HepG2 (cell line): ENCODE measurements around the gene EPC1. TPM values are rescaled to one million over a fixed set of nuclear protein-coding genes. Genes with fewer than 3 reads are reported as not detected.
A peak's percentile ranks its signal among the peaks of the same experiment; 100 is the strongest.

Experiments used
- ARID2 ChIP-seq: sonication (generic); formaldehyde crosslinking; IDR thresholded peaks from 2 replicates; pipeline ENCODE4 v1.8.1; 2022; ENCODE audit warnings: mild to moderate bottlenecking, missing genetic modification reagents, borderline replicate concordance
- ARNTL ChIP-seq: sonication (generic); formaldehyde crosslinking; IDR thresholded peaks from 2 replicates; pipeline ENCODE4 v1.4.0; 2020; ENCODE audit warnings: mild to moderate bottlenecking, missing genetic modification reagents
- CBX5 ChIP-seq: sonication (generic); formaldehyde crosslinking; IDR thresholded peaks from 2 replicates; pipeline ENCODE4 v1.4.0; 2020; ENCODE audit warnings: missing genetic modification reagents, borderline replicate concordance
- DDIT3 ChIP-seq: sonication (generic); formaldehyde crosslinking; IDR thresholded peaks from 2 replicates; pipeline ENCODE4 v1.4.0; 2020; ENCODE audit warnings: mild to moderate bottlenecking, missing genetic modification reagents
- FOXO4 ChIP-seq: sonication (generic); formaldehyde crosslinking; conservative IDR thresholded peaks from 2 replicates; pipeline ENCODE4 v1.8.1; 2023; ENCODE audit warnings: missing genetic modification reagents
- JARID2 ChIP-seq: sonication (generic); formaldehyde crosslinking; IDR thresholded peaks from 2 replicates; pipeline ENCODE4 v1.8.1; 2023; ENCODE audit warnings: missing genetic modification reagents, inconsistent platforms; ENCODE audit not compliant: insufficient replicate concordance
- PHF8 ChIP-seq: sonication (generic); formaldehyde crosslinking; IDR thresholded peaks from 2 replicates; pipeline ENCODE4 v1.5.0; 2020; ENCODE audit warnings: missing genetic modification reagents
- SMARCC2 ChIP-seq: fragments of 450-650 bp; IDR thresholded peaks from 2 replicates; pipeline ENCODE4 v1.6.1; 2017; ENCODE audit warnings: antibody characterized with exemption, mild to moderate bottlenecking
- SP140L ChIP-seq: sonication (generic); formaldehyde crosslinking; IDR thresholded peaks from 2 replicates; pipeline ENCODE4 v1.4.0; 2020; ENCODE audit warnings: missing genetic modification reagents, borderline replicate concordance
- SRF ChIP-seq: IDR thresholded peaks from 2 replicates; pipeline ENCODE4 v1.6.1; 2011; ENCODE audit warnings: mild to moderate bottlenecking, low read depth, low read length, moderate library complexity
- TEAD3 ChIP-seq: optimal IDR thresholded peaks from 2 replicates; pipeline ENCODE3; 2016; ENCODE audit warnings: borderline replicate concordance
- YEATS2 ChIP-seq: sonication (generic); formaldehyde crosslinking; IDR thresholded peaks from 2 replicates; pipeline ENCODE4 v1.4.0; 2020; ENCODE audit warnings: missing genetic modification reagents, borderline replicate concordance
- ZBTB43 ChIP-seq: sonication (generic); formaldehyde crosslinking; conservative IDR thresholded peaks from 2 replicates; pipeline ENCODE4 v1.4.0; 2020; ENCODE audit warnings: missing genetic modification reagents
- ZFP91 ChIP-seq: sonication (generic); formaldehyde crosslinking; IDR thresholded peaks from 2 replicates; pipeline ENCODE4 v1.9.0; 2022; ENCODE audit warnings: missing genetic modification reagents, mild to moderate bottlenecking, borderline replicate concordance
- ZMYM4 ChIP-seq: sonication (generic); formaldehyde crosslinking; IDR thresholded peaks from 2 replicates; pipeline ENCODE4 v1.8.1; 2023; ENCODE audit warnings: mild to moderate bottlenecking, missing genetic modification reagents
- ZNF7 ChIP-seq: IDR thresholded peaks from 2 replicates; pipeline ENCODE4 v1.6.1; 2016; ENCODE audit warnings: missing biosample characterization, missing genetic modification reagents
- polyA plus RNA-seq, 8 experiments: library from polyadenylated mRNA; depleted of rRNA in 3 of 8; stranded (reverse) in 7 of 8; unstranded in 1 of 8; fragments of >200 nt; fragmentation: Illumina TruSeq in 4 of 8; extraction: Trizol in 4 of 8; gene quantifications; 2 replicates each; pipeline versions ENCODE4 v1.2.1 to v1.2.3, GENCODE V29; 2011 to 2016; ENCODE audit warnings: low read depth in 4 of 8, missing spikeins in 1 of 8, mixed read lengths in 1 of 8; ENCODE audit not compliant: insufficient read depth in 1 of 8
- total RNA-seq, 5 experiments: library from RNA; depleted of rRNA; stranded (reverse); fragments of >200 nt; fragmentation: Illumina TruSeq; extraction: Trizol; gene quantifications; 2 replicates each; pipeline ENCODE4 v1.2.3, GENCODE V29; 2016; ENCODE audit warnings: low read depth in 1 of 5
- TF ChIP-seq, protein P1 (sequence below): sonication (generic); formaldehyde crosslinking; IDR thresholded peaks from 2 replicates; pipeline ENCODE4 v1.9.0; 2021; ENCODE audit warnings: missing genetic modification reagents, borderline replicate concordance
- TF ChIP-seq, protein P2 (sequence below): sonication (generic); formaldehyde crosslinking; IDR thresholded peaks from 2 replicates; pipeline ENCODE4 v1.4.0; 2020; ENCODE audit warnings: missing genetic modification reagents

EPC1 gene
- total and polyA plus RNA-seq, 2 of the 13 experiments (the other 11 are each of a cell fraction or from before 2014, with no cell fraction given), result 28.7 to 44.2 TPM

GRCh38 chr10:32256613-32257437 lies 90.1 kb downstream of the EPC1 start (continued):
- TF ChIP-seq YEATS2 (CRISPR knock-in tag) (no peak), SP140L (CRISPR knock-in tag) (0 out of 2 replicates have a peak, but pooled peaks have one; percentile 45), TEAD3 (CRISPR knock-in tag) (peak; percentile 9), ARID2 (no peak), ZMYM4 (CRISPR knock-in tag) (0 out of 2 replicates have a peak, but pooled peaks have one; percentile 29), ZNF7 (CRISPR knock-in tag) (peak; percentile 79), SRF (no peak), FOXO4 (no peak), SMARCC2 (no peak), PHF8 (CRISPR knock-in tag) (no peak), ZFP91 (CRISPR knock-in tag) (no peak), ARNTL (CRISPR knock-in tag) (no peak), CBX5 (no peak), JARID2 (CRISPR knock-in tag) (no peak), ZBTB43 (CRISPR knock-in tag) (no peak), DDIT3 (no peak)
- TF ChIP-seq, protein P1, sequence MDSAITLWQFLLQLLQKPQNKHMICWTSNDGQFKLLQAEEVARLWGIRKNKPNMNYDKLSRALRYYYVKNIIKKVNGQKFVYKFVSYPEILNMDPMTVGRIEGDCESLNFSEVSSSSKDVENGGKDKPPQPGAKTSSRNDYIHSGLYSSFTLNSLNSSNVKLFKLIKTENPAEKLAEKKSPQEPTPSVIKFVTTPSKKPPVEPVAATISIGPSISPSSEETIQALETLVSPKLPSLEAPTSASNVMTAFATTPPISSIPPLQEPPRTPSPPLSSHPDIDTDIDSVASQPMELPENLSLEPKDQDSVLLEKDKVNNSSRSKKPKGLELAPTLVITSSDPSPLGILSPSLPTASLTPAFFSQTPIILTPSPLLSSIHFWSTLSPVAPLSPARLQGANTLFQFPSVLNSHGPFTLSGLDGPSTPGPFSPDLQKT (CRISPR knock-in tag), result no peak
- TF ChIP-seq, protein P2, sequence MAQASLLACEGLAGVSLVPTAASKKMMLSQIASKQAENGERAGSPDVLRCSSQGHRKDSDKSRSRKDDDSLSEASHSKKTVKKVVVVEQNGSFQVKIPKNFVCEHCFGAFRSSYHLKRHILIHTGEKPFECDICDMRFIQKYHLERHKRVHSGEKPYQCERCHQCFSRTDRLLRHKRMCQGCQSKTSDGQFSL, result no peak
